Omental fat pad (tissue), 4 donors: ENCODE data around the gene MTMR1. TPM values are rescaled to one million over a fixed set of nuclear protein-coding genes. Genes with fewer than 3 reads are reported as not detected.

ENCODE experiments used
- ATAC-seq: fragments of 150-250 bp; one replicate; pipeline ENCODE4 v1.9.1; 2016; ENCODE audit warnings: mild to moderate bottlenecking, moderate library complexity; ENCODE audit not compliant: low FRiP score
- DNase-seq: peaks from one replicate; pipeline ENCODE4 v3.0.0-alpha.2; 2019; ENCODE audit warnings: low spot score
- CTCF ChIP-seq, 3 donors: fragments of 450-650 bp; IDR thresholded peaks; one replicate each; pipeline ENCODE4 v1.5.1; 2016 to 2017; ENCODE audit warnings: antibody characterized with exemption in 3 of 3, mild to moderate bottlenecking in 3 of 3, moderate library complexity in 2 of 3
- total RNA-seq, 4 donors: library from RNA; depleted of rRNA; stranded (reverse); fragments of >200 nt; gene quantifications; one replicate each; pipeline ENCODE4 v1.1.0, GENCODE V29; 2016

Gene MTMR1
- total RNA-seq, 4 donors from 2014 or later: 12.3 to 18.1 (median 14.4) TPM

- no peak for DNase-seq
- TF ChIP-seq CTCF (IDR thresholded peaks at IDR 0.05): no peak
- ATAC-seq: no peak
Observed at GRCh38 chrX:150651906-150652305, 41.3 kb upstream of the MTMR1 start.

GRCh38 chrX:150655788-150656187 lies 37.4 kb upstream of the MTMR1 start:
- ATAC-seq: no peak

GRCh38 chrX:150663073-150663472 lies 30.1 kb upstream of the MTMR1 start:
- no peak for DNase-seq
- ATAC-seq: no peak
- no peak for TF ChIP-seq CTCF (IDR thresholded peaks at IDR 0.05)

More at GRCh38 chrX:150655788-150656187, 37.4 kb upstream of the MTMR1 start:
- no peak for TF ChIP-seq CTCF (IDR thresholded peaks at IDR 0.05)
- no peak for DNase-seq

- TF ChIP-seq CTCF (IDR thresholded peaks at IDR 0.05): no peak
- DNase-seq (no peak), ATAC-seq (no peak)
Observed at GRCh38 chrX:150664290-150664689, 28.9 kb upstream of the MTMR1 start.

GRCh38 chrX:150676221-150676620 lies 17.0 kb upstream of the MTMR1 start:
- ATAC-seq (no peak), DNase-seq (no peak)
- TF ChIP-seq CTCF (IDR thresholded peaks at IDR 0.05): no peak

- TF ChIP-seq CTCF (IDR thresholded peaks at IDR 0.05): no peak
- ATAC-seq (no peak), DNase-seq (no peak)
Observed at GRCh38 chrX:150680974-150681373, 12.2 kb upstream of the MTMR1 start.

- no peak for TF ChIP-seq CTCF (IDR thresholded peaks at IDR 0.05)
- ATAC-seq (no peak), DNase-seq (no peak)
Observed at GRCh38 chrX:150683112-150683511, 10.1 kb upstream of the MTMR1 start.
